ENCODE data around the gene PHF10.
"Not testable (repeated sequence)": the region's sequence is repeated elsewhere in the genome, so short reads cannot be mapped to it uniquely, and the experiment has no call there.

Gene PHF10

DNA sequence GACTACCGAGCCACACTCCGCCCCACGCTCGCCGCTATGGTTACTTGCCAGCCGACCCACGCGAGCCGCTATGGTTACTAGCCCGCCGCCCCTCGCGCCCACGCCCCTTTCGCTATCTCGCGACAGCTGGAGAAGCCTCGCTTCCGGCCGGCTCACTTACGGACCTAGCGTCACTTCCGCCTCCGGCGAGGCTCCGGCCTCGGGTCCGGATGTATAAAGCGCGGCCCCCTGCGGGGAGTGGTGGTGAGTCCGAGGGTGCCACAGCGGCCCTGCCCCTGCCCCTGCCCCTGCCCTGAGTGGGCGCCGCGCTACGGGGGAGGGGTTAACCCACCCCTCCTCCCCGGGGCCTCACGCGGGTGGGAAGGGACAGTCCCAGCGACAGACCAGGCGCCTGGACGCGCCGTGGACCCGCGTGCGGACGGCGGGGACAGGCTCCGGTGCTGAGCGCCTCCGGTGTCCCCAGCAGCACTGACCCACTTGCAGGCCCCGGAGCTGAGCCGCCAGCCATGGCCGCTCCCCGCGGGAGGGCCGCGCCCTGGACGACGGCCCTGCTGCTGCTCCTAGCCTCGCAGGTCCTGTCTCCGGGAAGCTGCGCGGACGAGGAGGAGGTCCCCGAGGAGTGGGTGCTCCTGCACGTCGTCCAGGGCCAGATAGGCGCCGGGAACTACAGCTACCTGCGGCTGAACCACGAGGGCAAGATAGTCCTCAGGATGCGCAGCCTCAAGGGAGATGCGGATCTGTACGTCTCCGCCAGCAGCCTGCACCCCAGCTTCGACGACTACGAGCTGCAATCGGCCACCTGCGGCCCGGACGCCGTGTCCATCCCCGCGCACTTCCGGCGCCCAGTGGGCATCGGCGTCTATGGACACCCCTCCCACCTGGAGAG, 22.1 kb downstream of the PHF10 start, which contains the start of the genes C6orf120 and WDR27:
TSS of gene C6orf120 (plus strand) at position 173 of the 886 bp plus-strand sequence. CDS start at position 507, 334 bp downstream.
TSS of gene WDR27 (minus strand) at position 76 of the 886 bp plus-strand sequence. CDS start 13,024 bp downstream, outside the sequence.
- peaks cover 53% of the 10 kb centered on the region for H3K36me3 Mint-ChIP-seq
- peak; percentile 95 for ATAC-seq
- H3K27ac Mint-ChIP-seq, result peak within 1 kb of the TSS; percentile 91
- H3K9me3 Mint-ChIP-seq, result no peaks in the 10 kb centered on the region
- H3K4me1 Mint-ChIP-seq, result peaks cover 25% of the 10 kb centered on the region
- peak; percentile 97 to 98 for DNase-seq (ENCODE audit: low spot score in 2 of 2)
- peak within 1 kb of the TSS; percentile 84 for H3K4me3 Mint-ChIP-seq

DNA sequence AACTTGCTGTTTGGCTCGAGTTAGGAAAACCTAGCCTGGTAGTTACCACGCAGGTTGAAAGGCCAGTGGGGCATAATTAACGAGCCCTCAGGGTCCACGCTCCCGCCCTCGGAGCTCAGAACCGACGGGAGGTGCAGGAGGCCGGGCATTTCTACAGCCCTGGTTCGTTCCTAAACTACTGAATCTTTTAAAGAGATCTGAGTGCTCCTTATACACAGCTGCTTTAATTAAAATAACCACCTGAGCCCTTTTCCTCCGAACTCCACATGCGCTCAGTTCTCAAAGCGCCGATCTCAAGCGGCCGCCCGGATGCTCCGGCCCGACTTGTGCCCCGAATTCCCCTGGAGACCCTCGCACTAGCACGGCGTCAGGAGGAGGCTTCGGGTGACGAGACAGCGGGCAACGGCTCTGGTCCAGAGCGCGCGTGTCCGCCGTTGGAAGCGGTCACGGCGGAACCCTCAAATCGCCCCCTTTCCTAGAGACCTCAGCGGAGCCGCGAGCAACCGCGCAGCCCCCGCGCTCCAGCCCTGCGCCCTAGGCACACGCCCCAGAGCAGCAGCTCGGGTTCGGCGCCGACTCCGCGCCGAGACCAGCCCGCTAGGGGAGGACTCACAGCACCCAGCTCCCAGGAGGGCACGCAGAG, 22.9 kb downstream of the PHF10 start:
- H3K4me1 Mint-ChIP-seq, result peaks cover 23% of the 10 kb centered on the region

DNA sequence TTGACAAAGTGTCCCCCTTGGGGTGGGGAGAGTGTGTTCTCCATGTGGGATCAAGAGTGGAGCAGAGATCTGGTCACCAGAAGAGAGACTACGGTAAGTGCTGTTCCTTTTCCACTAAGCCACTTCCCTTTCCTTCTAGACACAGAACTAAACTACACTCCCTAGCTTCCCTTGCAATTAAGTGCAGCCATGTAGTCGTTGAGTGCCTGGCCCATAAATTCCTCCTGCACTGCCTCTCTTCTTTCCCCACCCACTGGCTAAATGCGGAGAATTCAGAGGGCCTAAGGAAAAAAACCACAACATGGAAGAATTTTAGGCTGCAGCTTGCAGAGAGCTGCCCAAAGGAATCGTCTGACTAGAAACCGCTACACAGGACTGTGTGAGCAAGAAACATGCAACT, 24.0 kb downstream of the PHF10 start:
- Mint-ChIP-seq H3K27ac (no peak overlapping the region), H3K4me1 (peaks cover 19% of the 10 kb centered on the region), H3K9me3 (no peaks in the 10 kb centered on the region), H3K4me3 (peak overlapping the region; percentile 84), H3K36me3 (peaks cover 34% of the 10 kb centered on the region)
- no peak for ATAC-seq
- no peak for DNase-seq (ENCODE audit: low spot score in 2 of 2)

More for the DNA sequence above, 22.9 kb downstream of the PHF10 start:
- ATAC-seq (no peak), DNase-seq (ENCODE audit: low spot score in 2 of 2) (no peak)
- Mint-ChIP-seq H3K4me3 (peak overlapping the region; percentile 84), H3K27ac (peak overlapping the region; percentile 91), H3K36me3 (peaks cover 45% of the 10 kb centered on the region), H3K9me3 (no peaks in the 10 kb centered on the region)

DNA sequence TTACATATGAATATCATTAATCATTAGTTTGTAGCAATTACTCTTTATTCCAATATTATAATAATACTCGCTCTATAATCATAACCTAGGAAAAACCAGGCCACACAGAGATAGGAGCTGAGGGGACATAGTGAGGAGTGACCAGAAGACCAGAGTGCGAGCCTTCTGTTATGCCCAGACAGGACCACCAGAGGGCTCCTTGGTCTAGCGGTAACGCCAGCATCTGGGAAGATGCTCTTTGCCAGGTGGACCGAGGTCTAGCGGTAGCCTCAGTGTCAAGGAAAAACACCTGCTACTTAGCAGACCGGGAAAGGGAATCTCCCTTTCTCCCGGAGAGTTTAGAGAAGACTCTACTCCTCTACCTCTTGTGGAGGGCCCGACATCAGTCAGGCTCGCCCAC, 27.2 kb downstream of the PHF10 start:
- not testable (repeated sequence) for H3K27ac Mint-ChIP-seq; H3K9me3 Mint-ChIP-seq; H3K36me3 Mint-ChIP-seq; H3K4me3 Mint-ChIP-seq; DNase-seq (ENCODE audit: low spot score in 2 of 2); ATAC-seq
- H3K4me1 Mint-ChIP-seq, result peaks cover 19% of the 10 kb centered on the region

DNA sequence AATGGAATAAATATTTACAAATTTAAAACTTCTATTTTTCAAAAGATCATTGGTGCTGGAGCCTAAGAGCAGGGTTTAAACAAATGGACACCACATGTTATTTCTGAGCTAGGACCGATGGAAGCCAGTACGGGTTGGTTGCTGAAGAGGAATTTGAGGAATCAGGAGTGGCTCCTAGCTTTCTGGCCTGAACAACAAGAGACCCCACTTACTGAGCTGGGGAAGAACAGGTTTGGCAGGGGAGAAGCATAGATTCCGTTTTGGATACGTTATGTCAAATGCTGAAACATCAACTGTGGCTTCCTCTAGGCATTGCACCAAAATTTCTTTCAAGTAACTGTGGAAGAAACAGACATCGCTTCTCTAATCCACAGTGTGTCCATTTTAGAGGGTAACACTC, 29.2 kb downstream of the PHF10 start:
- ATAC-seq (no peak), DNase-seq (ENCODE audit: low spot score in 2 of 2) (no peak)
- Mint-ChIP-seq H3K27ac (no peak overlapping the region), H3K36me3 (peaks cover 5% of the 10 kb centered on the region), H3K4me3 (no peak overlapping the region), H3K4me1 (peaks cover 19% of the 10 kb centered on the region), H3K9me3 (peaks cover 4% of the 10 kb centered on the region)

DNA sequence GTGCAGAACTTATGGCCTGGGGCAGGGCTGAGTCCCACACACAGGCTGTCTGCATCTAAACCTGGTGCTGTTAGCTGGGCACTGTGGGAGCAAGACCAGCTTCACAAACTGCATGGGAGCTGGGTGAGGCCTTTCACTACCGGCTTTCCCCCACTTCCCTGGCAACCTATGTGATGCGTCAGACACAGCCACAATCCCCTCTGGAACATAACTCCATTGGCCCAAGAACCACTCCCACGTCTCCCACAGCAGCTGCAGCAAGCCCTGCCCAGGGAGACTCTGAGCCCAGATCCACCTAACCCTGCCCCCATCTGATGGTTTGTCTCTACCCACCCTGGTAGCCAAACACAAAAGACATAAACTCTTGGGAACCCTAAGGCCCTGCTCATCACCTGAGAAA, 31.8 kb downstream of the PHF10 start:
- H3K36me3 Mint-ChIP-seq, result peaks cover 9% of the 10 kb centered on the region
- peaks cover 1% of the 10 kb centered on the region for H3K4me1 Mint-ChIP-seq
- H3K9me3 Mint-ChIP-seq, result peaks cover 4% of the 10 kb centered on the region
- H3K27ac Mint-ChIP-seq, result no peak overlapping the region
- no peak overlapping the region for H3K4me3 Mint-ChIP-seq
- ATAC-seq (no peak), DNase-seq (ENCODE audit: low spot score in 2 of 2) (no peak)

DNA sequence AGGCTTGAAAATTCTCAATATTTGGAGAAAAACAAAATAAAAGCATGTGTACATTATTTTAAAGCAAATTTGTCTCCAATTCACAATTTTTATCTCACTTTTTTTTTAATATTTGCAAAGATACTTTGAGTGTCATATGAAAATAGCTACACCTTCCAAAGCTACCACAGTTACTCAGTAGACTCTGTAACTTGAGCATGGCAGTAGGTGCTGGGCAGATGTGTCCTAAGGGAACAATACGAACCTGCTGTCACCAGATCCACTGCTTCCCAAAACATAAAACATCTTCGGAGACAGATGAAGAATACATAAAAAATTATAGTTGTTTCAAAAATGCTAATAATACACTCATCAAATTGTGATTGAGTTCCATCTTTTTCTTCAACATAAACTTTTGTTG, 33.0 kb downstream of the PHF10 start:
- Mint-ChIP-seq H3K27ac (no peak overlapping the region), H3K36me3 (peaks cover 14% of the 10 kb centered on the region), H3K4me3 (no peak overlapping the region), H3K4me1 (no peaks in the 10 kb centered on the region), H3K9me3 (peaks cover 5% of the 10 kb centered on the region)
- ATAC-seq (no peak), DNase-seq (ENCODE audit: low spot score in 2 of 2) (no peak)

DNA sequence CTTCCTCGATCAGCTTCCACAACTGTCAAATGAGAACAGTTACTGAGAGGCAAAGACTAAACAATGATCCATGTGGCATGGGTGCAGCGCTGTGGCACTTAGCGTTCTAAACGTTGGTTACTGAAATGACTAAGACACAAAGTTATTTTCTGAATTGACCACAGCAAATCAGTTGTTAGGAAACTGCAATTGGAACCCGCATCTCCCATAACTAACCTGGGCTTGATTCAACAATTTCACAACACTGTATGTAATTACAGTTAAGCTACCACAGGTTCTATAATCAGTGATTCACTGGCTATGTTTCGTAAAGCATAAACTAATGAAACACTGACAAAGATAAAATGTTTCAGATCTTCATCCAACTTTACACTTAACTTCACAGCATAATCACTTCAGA, 35.0 kb downstream of the PHF10 start:
- H3K36me3 Mint-ChIP-seq, result peaks cover 14% of the 10 kb centered on the region
- peaks cover 16% of the 10 kb centered on the region for H3K9me3 Mint-ChIP-seq
- ATAC-seq (no peak), DNase-seq (ENCODE audit: low spot score in 2 of 2) (no peak)
- no peak overlapping the region for H3K4me3 Mint-ChIP-seq
- H3K27ac Mint-ChIP-seq, result no peak overlapping the region
- no peaks in the 10 kb centered on the region for H3K4me1 Mint-ChIP-seq

DNA sequence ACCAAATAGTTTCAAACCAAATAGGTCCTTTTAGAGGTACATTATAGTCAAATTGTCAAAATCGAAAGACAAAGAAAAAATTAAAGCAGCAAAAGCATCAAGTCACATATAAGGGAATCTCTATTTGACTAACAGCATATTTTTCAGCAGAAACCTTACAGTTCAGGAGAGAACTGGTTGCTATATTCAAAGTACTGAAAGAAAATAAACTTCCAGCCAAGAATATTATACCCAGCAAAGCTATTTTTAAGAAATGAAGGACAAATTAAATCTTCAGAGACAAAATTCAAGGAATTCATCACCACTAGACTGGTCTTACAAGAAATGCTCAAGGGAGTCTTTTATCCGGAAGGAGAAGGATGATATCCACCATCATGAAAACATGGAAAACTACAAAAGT, 38.4 kb downstream of the PHF10 start:
- DNase-seq (ENCODE audit: low spot score in 2 of 2) (no peak), ATAC-seq (no peak)
- Mint-ChIP-seq H3K4me1 (no peaks in the 10 kb centered on the region), H3K36me3 (peaks cover 14% of the 10 kb centered on the region), H3K4me3 (no peak overlapping the region), H3K27ac (no peak overlapping the region), H3K9me3 (peaks cover 12% of the 10 kb centered on the region)

DNA sequence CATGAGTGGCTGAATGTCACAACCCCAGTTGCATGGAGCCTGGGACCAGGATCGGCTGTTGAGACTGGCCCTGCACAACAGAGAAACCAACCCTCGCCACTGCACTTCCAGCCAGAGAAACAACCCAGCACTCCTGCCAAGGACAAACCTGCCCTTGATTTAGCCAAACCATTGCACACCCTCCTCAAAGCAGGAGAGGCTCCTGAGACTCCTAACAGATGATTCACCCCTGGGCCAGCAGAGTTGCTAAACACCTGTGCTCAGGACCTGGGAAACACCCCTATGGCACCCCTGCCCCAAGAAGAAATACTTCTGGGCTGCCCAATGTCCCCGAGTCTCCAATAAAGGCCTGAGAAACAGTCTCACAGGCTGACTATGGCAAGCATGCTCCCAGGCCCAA, 40.2 kb downstream of the PHF10 start:
- H3K4me1 Mint-ChIP-seq, result no peaks in the 10 kb centered on the region
- ATAC-seq, result no peak
- H3K27ac Mint-ChIP-seq, result no peak overlapping the region
- peaks cover 12% of the 10 kb centered on the region for H3K9me3 Mint-ChIP-seq
- DNase-seq (ENCODE audit: low spot score in 2 of 2), result no peak
- no peak overlapping the region for H3K4me3 Mint-ChIP-seq
- H3K36me3 Mint-ChIP-seq, result peaks cover 14% of the 10 kb centered on the region

DNA sequence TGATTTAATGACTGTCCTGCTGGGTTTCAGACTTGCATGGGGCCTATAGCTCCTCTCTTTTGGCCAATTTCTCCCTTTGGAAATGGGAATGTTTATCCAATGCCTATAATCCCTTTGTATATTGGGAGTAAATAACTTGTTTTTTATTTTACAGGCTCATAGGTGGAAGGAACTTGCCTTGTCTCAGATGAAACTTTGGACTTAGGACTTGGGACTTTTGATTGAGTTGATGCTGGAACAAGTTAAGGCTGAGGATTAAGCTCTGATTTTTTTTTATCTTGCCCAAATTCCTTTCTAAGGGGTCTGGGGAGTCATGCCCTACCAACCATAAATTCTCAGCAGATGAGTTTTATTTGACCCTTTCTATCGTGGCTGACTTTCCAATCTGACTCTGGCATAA, 46.0 kb downstream of the PHF10 start:
- DNase-seq (ENCODE audit: low spot score in 2 of 2), result no peak
- Mint-ChIP-seq H3K9me3 (no peaks in the 10 kb centered on the region), H3K4me3 (no peak overlapping the region), H3K36me3 (no peaks in the 10 kb centered on the region), H3K27ac (no peak overlapping the region), H3K4me1 (no peaks in the 10 kb centered on the region)
- ATAC-seq, result no peak

DNA sequence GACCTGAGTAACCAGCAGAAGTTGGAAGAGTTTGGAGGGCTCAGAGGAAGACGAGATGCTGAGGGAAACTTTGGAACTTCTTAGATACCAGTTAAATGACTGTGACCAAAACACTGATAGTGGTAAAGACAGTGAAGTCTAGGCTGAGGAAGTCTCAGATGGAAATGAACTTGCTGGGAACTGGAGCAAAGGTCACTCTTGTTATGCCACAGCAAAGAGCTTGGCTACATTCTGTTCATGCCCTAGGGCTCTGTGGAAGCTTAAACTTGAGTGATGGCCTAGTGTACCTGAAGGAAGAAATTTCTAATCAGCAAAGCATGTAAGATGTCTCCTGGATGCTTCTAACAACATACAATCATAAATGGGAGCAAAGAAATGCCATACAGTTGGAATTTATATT, 47.2 kb downstream of the PHF10 start:
- no peak for ATAC-seq
- Mint-ChIP-seq H3K36me3 (no peaks in the 10 kb centered on the region), H3K27ac (no peak overlapping the region), H3K4me3 (no peak overlapping the region), H3K4me1 (no peaks in the 10 kb centered on the region), H3K9me3 (no peaks in the 10 kb centered on the region)
- DNase-seq (ENCODE audit: low spot score in 2 of 2), result peak in 1 of 2 donors; percentile 23

DNA sequence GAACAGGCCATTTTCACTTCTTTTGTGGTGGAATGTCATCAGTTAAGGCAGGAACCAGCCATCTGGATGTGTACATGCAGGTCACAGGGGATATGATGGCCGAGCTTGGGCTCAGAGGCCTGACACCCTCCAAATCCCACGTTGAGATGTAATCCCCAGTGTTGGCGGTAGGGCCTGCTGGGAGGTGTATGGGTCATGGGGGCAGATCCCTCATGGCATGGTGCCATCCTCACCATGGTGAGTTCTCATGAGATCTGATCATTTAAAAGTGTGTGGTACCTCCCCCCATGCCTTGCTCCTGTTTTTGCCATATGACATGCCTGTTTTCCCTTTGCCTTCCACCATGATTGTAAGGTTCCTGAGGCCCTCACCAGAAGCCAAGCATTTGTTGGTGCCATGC, 49.3 kb downstream of the PHF10 start:
- Mint-ChIP-seq H3K4me1 (no peaks in the 10 kb centered on the region), H3K36me3 (no peaks in the 10 kb centered on the region), H3K27ac (no peak overlapping the region), H3K4me3 (no peak overlapping the region), H3K9me3 (no peaks in the 10 kb centered on the region)
- ATAC-seq (no peak), DNase-seq (ENCODE audit: low spot score in 2 of 2) (peak in 1 of 2 donors; percentile 10)

DNA sequence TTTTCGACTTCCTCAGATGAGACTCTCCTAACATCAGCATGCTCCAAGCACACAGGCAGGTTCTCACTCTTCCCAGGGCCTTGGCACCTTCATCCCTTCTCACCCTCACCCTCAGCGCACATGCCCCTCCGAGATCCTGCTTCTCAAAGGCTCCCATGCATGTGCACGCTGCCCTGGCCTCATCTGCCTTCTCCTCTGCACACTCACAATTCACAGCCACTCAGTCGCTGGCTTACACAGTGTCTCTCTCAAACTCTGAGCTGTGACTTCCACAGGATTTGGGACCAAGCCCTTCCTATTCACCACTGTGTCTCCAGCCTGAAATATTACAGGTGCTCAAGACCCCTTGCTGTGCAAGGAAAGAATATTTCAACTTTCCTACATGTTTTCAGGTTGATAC, 52.7 kb downstream of the PHF10 start:
- ATAC-seq (no peak), DNase-seq (ENCODE audit: low spot score in 2 of 2) (peak in 1 of 2 donors; percentile 23)
- Mint-ChIP-seq H3K27ac (no peak overlapping the region), H3K4me1 (no peaks in the 10 kb centered on the region), H3K9me3 (no peaks in the 10 kb centered on the region), H3K4me3 (no peak overlapping the region), H3K36me3 (peaks cover 7% of the 10 kb centered on the region)

DNA sequence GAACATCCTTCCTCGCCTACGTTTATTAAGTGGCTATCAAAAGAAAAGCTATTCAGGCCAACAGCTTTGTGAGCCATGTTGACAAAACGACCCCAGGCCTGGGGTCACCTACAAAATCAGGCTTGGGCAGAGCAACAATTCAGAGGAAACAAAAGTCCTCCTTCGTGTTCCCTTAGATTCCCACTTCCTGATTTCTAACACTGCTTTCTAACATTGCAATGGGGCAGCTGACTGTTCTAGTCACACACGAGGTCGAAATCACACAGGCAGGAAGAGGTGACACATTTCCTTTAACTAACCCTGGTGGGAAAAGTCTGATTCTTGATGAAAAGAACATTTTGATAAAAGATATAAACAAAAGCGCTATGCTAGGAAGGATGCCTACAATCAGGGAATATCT, 54.4 kb downstream of the PHF10 start:
- Mint-ChIP-seq H3K27ac (peak overlapping the region; percentile 67), H3K4me3 (no peak overlapping the region), H3K36me3 (peaks cover 7% of the 10 kb centered on the region)

DNA sequence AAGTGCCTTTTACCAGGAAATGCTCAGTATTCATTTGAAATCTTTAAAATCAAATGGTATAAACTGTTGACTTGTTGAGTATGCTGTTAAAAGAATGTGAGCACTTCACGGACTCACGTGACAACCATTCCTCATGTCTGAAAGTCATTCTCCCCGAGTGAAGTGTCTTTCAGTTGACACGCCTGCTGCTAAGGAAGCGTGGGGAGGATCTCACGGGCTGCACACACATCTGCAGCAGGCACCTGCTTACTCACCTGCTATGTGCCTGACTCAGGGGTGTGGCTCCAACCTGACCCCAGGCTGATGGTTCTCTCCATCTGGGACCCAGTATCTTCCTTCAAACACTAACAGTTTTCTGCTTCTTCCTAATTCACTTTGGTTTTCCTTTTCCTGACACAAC, 55.2 kb downstream of the PHF10 start:
- no peaks in the 10 kb centered on the region for H3K4me1 Mint-ChIP-seq
- no peak for ATAC-seq
- H3K4me3 Mint-ChIP-seq, result no peak overlapping the region
- no peaks in the 10 kb centered on the region for H3K9me3 Mint-ChIP-seq
- peak in 1 of 2 donors; percentile 34 for DNase-seq (ENCODE audit: low spot score in 2 of 2)
- H3K27ac Mint-ChIP-seq, result peak overlapping the region; percentile 67
- H3K36me3 Mint-ChIP-seq, result peaks cover 10% of the 10 kb centered on the region

More for the DNA sequence above, 54.4 kb downstream of the PHF10 start:
- ATAC-seq (no peak), DNase-seq (ENCODE audit: low spot score in 2 of 2) (peak in 1 of 2 donors; percentile 13)
- H3K4me1 Mint-ChIP-seq, result no peaks in the 10 kb centered on the region
- no peaks in the 10 kb centered on the region for H3K9me3 Mint-ChIP-seq

All from stimulated activated effector memory CD8-positive, alpha-beta T cell treated with anti-CD3 and anti-CD28 coated beads, Interleukin-12 subunit alpha, Interleukin-12 subunit beta, amount 100 ng/mL, for 72 hours (primary cell).